ENCODE results near the gene TRIM2.

The TRIM2 gene

GRCh38 chr4:153281476-153281875, 77.2 kb downstream of the TRIM2 start:
- H3K4me3 ChIP-seq (replicated peaks; ENCODE audit: insufficient read depth, low read length) = no peak overlapping the region
- no peak for DNase-seq (ENCODE audit: low read depth in 1 of 2, low spot score in 1 of 2)
- TF ChIP-seq POLR2AphosphoS5 (IDR thresholded peaks at IDR 0.05; ENCODE audit: low read depth) (no peak), GABPA (IDR thresholded peaks at IDR 0.05; ENCODE audit: low read depth) (no peak), REST (IDR thresholded peaks at IDR 0.05; ENCODE audit: insufficient replicate concordance, low read depth) (no peak), SPI1 (IDR thresholded peaks at IDR 0.05; ENCODE audit: borderline replicate concordance, low read depth) (no peak)
- TF ChIP-seq, protein P1, sequence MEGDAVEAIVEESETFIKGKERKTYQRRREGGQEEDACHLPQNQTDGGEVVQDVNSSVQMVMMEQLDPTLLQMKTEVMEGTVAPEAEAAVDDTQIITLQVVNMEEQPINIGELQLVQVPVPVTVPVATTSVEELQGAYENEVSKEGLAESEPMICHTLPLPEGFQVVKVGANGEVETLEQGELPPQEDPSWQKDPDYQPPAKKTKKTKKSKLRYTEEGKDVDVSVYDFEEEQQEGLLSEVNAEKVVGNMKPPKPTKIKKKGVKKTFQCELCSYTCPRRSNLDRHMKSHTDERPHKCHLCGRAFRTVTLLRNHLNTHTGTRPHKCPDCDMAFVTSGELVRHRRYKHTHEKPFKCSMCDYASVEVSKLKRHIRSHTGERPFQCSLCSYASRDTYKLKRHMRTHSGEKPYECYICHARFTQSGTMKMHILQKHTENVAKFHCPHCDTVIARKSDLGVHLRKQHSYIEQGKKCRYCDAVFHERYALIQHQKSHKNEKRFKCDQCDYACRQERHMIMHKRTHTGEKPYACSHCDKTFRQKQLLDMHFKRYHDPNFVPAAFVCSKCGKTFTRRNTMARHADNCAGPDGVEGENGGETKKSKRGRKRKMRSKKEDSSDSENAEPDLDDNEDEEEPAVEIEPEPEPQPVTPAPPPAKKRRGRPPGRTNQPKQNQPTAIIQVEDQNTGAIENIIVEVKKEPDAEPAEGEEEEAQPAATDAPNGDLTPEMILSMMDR (IDR thresholded peaks at IDR 0.05; ENCODE audit: insufficient read depth, low read length) = no peak
- no peaks in the 10 kb centered on the region for H3K27me3 ChIP-seq (ENCODE audit: insufficient read depth, poor library complexity, severe bottlenecking)
- H3K27ac ChIP-seq (replicated peaks) = no peak overlapping the region

DNA sequence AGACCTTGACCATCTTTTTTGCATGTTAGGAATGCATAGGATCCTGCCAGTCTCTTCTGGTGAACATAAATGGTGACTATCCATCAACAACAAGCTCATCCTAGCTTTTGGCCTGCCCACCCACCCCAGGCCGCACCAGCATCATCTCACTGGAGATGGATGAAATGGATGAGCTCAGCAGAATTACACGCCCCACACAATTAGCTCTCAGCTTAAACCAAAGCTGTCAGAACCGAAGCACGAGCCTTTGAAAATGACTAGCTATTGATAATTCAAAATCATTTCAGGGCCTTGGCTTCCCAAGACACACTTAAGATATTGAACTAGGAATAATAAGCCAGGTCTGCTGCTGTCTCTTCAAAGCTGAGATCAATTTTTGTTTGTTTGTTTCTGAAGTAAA, 77.8 kb downstream of the TRIM2 start:
- Histone ChIP-seq H3K27ac (replicated peaks) (no peak overlapping the region), H3K4me3 (replicated peaks; ENCODE audit: insufficient read depth, low read length) (no peak overlapping the region), H3K27me3 (ENCODE audit: insufficient read depth, poor library complexity, severe bottlenecking) (no peaks in the 10 kb centered on the region)
- no peak for TF ChIP-seq POLR2AphosphoS5 (IDR thresholded peaks at IDR 0.05; ENCODE audit: low read depth)
- TF ChIP-seq REST (IDR thresholded peaks at IDR 0.05; ENCODE audit: insufficient replicate concordance, low read depth) = no peak
- TF ChIP-seq GABPA (IDR thresholded peaks at IDR 0.05; ENCODE audit: low read depth) = no peak
- TF ChIP-seq SPI1 (IDR thresholded peaks at IDR 0.05; ENCODE audit: borderline replicate concordance, low read depth) = no peak
- DNase-seq (ENCODE audit: low read depth in 1 of 2, low spot score in 1 of 2) = no peak

DNA sequence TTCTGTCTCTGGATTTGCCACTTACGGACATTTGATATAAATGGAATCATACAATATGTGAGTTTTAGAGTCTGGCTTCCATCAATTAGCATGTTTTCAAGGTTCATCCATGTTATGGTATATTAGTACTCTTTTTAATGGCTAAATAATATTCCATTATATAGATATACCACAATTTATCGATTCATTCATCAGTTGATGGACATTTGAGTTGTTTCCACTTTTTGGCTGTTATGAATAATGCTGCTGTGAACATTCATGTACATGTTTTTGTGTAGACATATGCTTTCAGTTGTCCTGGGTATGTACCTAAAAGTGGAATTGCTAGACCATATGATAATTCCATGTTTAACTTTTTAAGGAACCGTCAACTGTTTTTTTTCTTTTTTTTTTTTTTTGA, 79.0 kb downstream of the TRIM2 start:
- Histone ChIP-seq H3K27ac (replicated peaks) (no peak overlapping the region), H3K4me3 (replicated peaks; ENCODE audit: insufficient read depth, low read length) (no peak overlapping the region), H3K27me3 (ENCODE audit: insufficient read depth, poor library complexity, severe bottlenecking) (no peaks in the 10 kb centered on the region)
- TF ChIP-seq, protein P1 (IDR thresholded peaks at IDR 0.05; ENCODE audit: insufficient read depth, low read length) = no peak
- TF ChIP-seq REST (IDR thresholded peaks at IDR 0.05; ENCODE audit: insufficient replicate concordance, low read depth) (no peak), POLR2AphosphoS5 (IDR thresholded peaks at IDR 0.05; ENCODE audit: low read depth) (no peak), GABPA (IDR thresholded peaks at IDR 0.05; ENCODE audit: low read depth) (no peak), SPI1 (IDR thresholded peaks at IDR 0.05; ENCODE audit: borderline replicate concordance, low read depth) (no peak)
- no peak for DNase-seq (ENCODE audit: low read depth in 1 of 2, low spot score in 1 of 2)

All from HL-60 (cell line).